Measurements from ENCODE around the gene GRK6.
A peak's percentile ranks its signal among the peaks of the same experiment; 100 is the strongest.

GRK6 gene

GRCh38 chr5:177389241-177390169 is 37.0 kb upstream of the GRK6 start:
- peak; percentile 59 to 73 for DNase-seq (ENCODE audit: low read depth in 1 of 2, low spot score in 1 of 2)
- no peak for TF ChIP-seq JUND (IDR thresholded peaks at IDR 0.05; ENCODE audit: low read depth)
- in situ Hi-C loops (cut with HindIII; ENCODE audit: low pct_unique_long_range_greater_than_20kb, low sequenced_read_pairs), result no loop called here

GRCh38 chr5:177390363-177391300 is 35.8 kb upstream of the GRK6 start:
- DNase-seq (ENCODE audit: low read depth in 1 of 2, low spot score in 1 of 2), result peak; percentile 88 to 96
- in situ Hi-C loops (cut with HindIII; ENCODE audit: low pct_unique_long_range_greater_than_20kb, low sequenced_read_pairs), result no loop called here
- no peak for TF ChIP-seq JUND (IDR thresholded peaks at IDR 0.05; ENCODE audit: low read depth)

DNA sequence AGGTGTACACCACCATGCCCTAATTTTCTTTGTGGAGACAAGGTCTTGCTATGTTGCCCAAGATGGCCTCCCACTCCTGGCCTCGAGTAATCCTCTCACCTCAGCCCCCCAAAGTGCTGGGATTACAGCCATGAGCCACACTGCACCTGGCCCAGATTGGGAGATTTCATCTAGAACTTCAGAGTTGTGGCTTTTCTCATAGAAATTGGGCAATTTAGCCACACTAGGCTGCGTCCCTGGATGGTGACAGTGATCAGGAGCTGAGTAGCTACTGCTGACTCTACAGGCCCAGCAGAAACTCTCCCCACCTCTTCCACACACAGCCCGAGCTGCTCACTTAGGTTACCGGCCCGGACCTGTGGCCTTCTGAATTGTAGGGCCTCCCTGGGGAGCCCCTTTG is 33.7 kb upstream of the GRK6 start:
- TF ChIP-seq JUND (IDR thresholded peaks at IDR 0.05; ENCODE audit: low read depth), result no peak
- in situ Hi-C loops (cut with HindIII; ENCODE audit: low pct_unique_long_range_greater_than_20kb, low sequenced_read_pairs), result no loop called here
- DNase-seq (ENCODE audit: low read depth in 1 of 2, low spot score in 1 of 2), result no peak

DNA sequence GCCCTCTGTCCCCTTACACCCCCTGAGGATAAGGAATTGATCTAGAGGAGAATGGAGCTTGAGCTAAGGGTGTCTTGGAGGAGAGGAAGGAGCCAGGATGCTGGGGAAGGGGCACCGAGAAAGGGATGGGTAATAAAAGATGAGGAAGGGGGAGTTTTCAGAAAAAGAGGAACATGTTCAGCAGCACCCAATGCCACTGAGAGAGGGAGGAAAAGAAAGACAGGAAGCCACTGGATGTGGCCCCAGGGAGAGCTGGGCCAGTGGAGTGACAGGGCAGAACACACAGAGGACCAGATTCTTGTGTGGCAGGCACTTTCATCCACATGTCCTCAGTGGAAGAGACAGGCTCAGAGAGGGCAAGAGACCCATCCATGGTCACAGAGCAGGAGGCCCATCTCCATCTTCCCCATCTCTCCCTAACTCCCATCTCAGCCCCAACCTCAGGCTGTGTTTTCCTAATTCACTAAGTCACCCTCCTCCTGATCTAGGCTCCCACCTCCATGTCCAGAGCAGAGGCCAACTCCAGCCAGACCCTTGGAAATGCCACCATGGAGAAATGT is 33.2 kb upstream of the GRK6 start:
- in situ Hi-C loops (cut with HindIII; ENCODE audit: low pct_unique_long_range_greater_than_20kb, low sequenced_read_pairs), result no loop called here
- TF ChIP-seq JUND (IDR thresholded peaks at IDR 0.05; ENCODE audit: low read depth), result no peak

GRCh38 chr5:177393990-177394389 is 32.5 kb upstream of the GRK6 start:
- no peak for TF ChIP-seq JUND (IDR thresholded peaks at IDR 0.05; ENCODE audit: low read depth)
- in situ Hi-C loops (cut with HindIII; ENCODE audit: low pct_unique_long_range_greater_than_20kb, low sequenced_read_pairs), result no loop called here
- no peak for DNase-seq (ENCODE audit: low read depth in 1 of 2, low spot score in 1 of 2)

More for the DNA sequence above, 33.2 kb upstream of the GRK6 start:
- no peak for DNase-seq (ENCODE audit: low read depth in 1 of 2, low spot score in 1 of 2)

DNA sequence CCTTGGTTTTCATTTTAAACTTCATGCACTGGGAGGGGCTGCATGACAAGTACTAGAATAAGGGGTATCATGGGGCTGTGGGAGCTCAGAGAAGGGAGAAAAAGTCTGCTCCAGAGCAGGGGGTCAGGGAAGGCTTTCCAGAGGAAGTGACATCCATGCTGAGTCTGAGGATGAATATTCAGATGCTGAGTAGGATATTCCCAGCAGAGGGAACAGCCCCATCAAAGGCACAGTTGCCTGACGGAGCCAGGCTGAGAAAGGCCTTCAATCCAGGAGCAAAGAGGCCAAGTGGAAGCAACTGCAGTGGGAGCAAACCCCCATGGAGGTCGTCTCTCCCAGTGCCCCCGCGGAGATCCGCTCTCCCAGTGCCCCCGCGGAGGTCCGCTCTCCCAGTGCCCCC is 30.4 kb upstream of the GRK6 start:
- in situ Hi-C loops (cut with HindIII; ENCODE audit: low pct_unique_long_range_greater_than_20kb, low sequenced_read_pairs), result no loop called here
- TF ChIP-seq JUND (IDR thresholded peaks at IDR 0.05; ENCODE audit: low read depth), result no peak
- DNase-seq (ENCODE audit: low read depth in 1 of 2, low spot score in 1 of 2), result no peak

- no peak for TF ChIP-seq JUND (IDR thresholded peaks at IDR 0.05; ENCODE audit: low read depth)
- no peak for DNase-seq (ENCODE audit: low read depth in 1 of 2, low spot score in 1 of 2)
- in situ Hi-C loops (cut with HindIII; ENCODE audit: low pct_unique_long_range_greater_than_20kb, low sequenced_read_pairs), result no loop called here
Measured at GRCh38 chr5:177396807-177397206, 29.7 kb upstream of the GRK6 start.

- TF ChIP-seq JUND (IDR thresholded peaks at IDR 0.05; ENCODE audit: low read depth), result no peak
- no peak for DNase-seq (ENCODE audit: low read depth in 1 of 2, low spot score in 1 of 2)
- in situ Hi-C loops (cut with HindIII; ENCODE audit: low pct_unique_long_range_greater_than_20kb, low sequenced_read_pairs), result no loop called here
Measured at GRCh38 chr5:177397875-177398390, 28.5 kb upstream of the GRK6 start.

DNA sequence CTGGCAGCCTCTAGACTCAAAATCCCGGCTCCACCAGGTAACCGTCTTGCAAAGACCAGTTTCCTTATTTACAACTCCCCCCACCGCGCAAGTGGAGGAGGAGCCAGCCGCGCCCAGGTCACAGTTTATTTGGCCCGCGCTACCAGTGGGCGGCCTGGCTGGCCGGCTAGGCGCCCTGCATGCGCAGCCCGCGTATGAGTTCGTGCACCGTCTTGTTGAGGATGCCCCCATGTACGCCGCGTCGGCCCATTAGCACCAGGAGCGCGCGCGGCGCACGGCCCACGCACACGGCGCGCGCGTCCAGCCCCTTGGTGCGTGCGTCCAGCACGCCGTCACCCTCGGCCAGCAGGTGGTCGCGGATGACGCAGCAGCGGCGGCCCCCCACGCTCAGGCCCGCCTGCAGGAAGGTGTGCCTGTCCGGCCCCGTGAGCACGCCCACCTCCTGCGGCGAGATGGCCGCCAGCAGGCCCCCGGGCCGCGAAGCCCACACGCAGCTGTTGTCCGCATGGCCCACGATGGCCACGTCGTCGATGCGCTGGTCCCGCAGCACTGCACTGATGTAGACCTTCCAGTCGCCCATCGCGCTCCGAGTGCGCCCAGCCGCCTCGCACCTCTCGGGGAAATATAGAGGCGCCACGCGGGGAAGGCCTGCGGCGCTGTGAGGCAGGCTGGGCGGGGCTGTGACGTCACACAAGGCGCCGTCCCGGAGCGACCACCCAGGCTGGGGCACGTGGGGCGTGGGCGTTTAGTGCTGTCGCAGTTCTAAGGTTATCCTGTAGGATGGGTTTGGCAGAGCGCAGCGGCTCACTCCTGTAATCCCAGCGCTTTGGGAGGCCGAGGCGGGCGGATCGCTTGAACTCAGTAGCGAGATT is 26.2 kb upstream of the GRK6 start, which contains the start of gene PFN3:
Gene PFN3, minus strand, starts transcription at position 665 of the 872 bp plus-strand sequence. Its CDS starts 85 bp downstream, at position 580.
- in situ Hi-C loops (cut with HindIII; ENCODE audit: low pct_unique_long_range_greater_than_20kb, low sequenced_read_pairs), result no loop called here
- no peak for DNase-seq (ENCODE audit: low read depth in 1 of 2, low spot score in 1 of 2)
- no peak for TF ChIP-seq JUND (IDR thresholded peaks at IDR 0.05; ENCODE audit: low read depth)

DNA sequence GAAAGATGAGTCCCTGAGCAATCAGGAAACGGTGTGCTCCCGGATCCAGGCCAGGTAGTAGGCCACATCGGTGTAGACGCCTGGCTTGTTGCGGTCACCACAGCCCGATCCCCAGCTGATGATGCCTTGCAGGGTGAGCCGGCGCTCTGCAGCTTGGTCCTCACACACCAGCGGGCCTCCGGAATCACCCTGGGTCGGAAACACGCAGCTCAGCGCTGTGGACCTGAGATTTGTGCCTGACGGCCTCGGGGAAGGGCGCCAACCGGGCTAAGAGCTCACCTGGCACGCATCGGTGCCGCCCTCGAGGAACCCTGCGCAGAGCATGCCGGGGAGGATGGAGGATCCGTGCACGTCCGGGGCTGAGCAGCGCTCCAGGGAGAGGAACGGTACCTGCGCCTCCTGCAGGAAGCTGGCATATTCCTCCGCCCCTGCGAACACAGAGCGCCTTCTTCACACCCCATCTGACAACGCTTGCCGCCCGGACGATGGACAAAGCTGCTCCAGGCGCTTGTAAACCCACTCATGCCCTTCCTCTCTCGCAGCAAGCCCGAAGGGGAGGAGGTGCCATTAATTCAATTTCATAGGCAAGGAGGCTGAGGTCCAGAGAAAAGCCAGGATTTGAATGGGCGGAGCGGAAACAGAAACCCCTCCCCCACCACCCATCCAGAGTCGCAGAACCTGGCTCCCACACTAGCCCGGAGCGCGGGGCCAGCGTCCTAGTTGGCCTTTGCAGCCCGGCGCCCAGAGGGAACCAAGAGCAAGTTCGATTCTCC is 24.0 kb upstream of the GRK6 start:
- no peak for TF ChIP-seq JUND (IDR thresholded peaks at IDR 0.05; ENCODE audit: low read depth)
- DNase-seq (ENCODE audit: low read depth in 1 of 2, low spot score in 1 of 2), result peak; percentile 93 to 97
- in situ Hi-C loops (cut with HindIII; ENCODE audit: low pct_unique_long_range_greater_than_20kb, low sequenced_read_pairs), result no loop called here
